ENCODE results near the gene TMEM259. TPM values are rescaled to one million over a fixed set of nuclear protein-coding genes. Genes with fewer than 3 reads are reported as not detected.

Gene TMEM259
- total RNA-seq, 2 experiments from 2014 or later = 181 TPM

DNA sequence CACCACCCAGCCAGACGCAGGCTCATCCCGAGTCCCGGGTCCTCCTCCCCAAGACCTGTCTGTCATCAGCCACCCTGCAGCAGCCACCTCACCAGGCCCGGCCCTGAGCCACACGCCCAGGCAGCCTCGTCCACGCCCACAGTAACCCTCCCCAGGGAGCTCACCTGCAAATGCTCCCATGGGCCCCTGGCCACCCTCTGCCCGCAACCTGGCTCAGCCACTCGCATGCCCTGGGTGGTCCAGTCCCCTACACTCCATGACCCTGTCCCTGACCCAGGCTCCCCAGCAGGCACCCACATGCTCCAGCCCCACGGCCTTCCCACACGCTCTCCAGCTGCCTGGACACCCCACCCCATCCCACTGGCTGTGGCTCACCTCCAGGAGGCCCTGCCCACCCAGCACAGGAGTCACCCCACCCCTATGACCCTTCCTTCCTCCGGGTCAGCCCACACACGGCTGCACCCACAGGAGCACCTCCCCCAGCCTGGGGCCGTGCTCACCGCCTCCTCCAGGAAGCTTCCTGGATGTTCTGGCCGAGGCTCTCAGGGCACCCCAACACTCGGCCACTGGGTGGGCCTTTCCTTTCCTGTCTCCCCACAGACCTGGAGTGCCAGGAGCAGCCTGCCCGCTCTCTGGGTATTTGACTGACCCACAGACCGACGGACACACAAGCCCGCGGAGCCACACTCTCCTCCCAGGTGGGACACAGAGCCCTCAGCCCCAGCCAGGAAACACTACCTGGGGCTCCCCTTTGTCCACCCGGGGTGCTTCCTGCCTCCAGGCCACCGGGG lies 3.6 kb downstream of the TMEM259 start:
- H3K9me3 Mint-ChIP-seq = no peaks in the 10 kb centered on the region
- peaks cover 49% of the 10 kb centered on the region for H3K4me1 Mint-ChIP-seq
- peak overlapping the region; percentile 46 for H3K4me3 Mint-ChIP-seq
- DNase-seq = no peak
- H3K27me3 Mint-ChIP-seq = no peaks in the 10 kb centered on the region
- ChIA-PET POLR2A (interaction anchor here (0.7 to 2.6 kb wide), 4 partner anchors 12 to 33 kb away, joined by 3 to 6 read pairs (median 3); partner anchors contain the start of gene WDR18), CTCF (no interaction called here)
- H3K27ac Mint-ChIP-seq = peak overlapping the region; percentile 67
- peaks cover 20% of the 10 kb centered on the region for H3K36me3 Mint-ChIP-seq (ENCODE audit: low read depth)

DNA sequence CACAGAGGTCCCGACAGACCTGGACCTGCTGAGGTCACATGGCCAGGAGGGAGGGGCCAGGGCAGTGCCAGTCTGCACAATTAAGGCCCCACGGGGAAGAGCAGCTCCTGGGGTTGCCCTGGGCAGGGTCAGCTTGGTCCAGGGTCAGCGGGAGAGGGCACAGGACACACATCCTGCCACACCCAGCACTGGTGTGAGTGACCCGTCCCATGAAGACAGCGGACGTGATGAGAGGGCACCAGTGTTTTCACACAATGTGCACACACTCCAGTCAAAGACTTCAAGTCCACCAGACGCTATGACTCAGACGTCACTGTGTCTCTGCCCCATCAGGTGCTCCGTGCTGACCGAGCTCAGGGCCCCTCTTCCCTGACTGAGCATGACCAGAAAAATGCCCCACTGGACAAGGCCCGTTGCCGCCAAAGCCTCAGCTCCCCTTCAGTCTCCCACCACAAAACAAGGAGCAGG lies 4.2 kb downstream of the TMEM259 start:
- Mint-ChIP-seq H3K36me3 (ENCODE audit: low read depth) (peaks cover 23% of the 10 kb centered on the region), H3K9me3 (no peaks in the 10 kb centered on the region), H3K27me3 (no peaks in the 10 kb centered on the region), H3K27ac (peak overlapping the region; percentile 67), H3K4me3 (peak overlapping the region; percentile 24), H3K4me1 (peaks cover 45% of the 10 kb centered on the region)
- DNase-seq = no peak
- CTCF ChIA-PET = no interaction called here
- POLR2A ChIA-PET = interaction anchor here (0.7 to 2.6 kb wide), 4 partner anchors 11 to 33 kb away, joined by 3 to 6 read pairs (median 3); partner anchors contain the start of gene WDR18

GRCh38 chr19:1015782-1016646 lies 4.9 kb downstream of the TMEM259 start:
- H3K36me3 Mint-ChIP-seq (ENCODE audit: low read depth) = peaks cover 23% of the 10 kb centered on the region
- ChIA-PET CTCF (no interaction called here), POLR2A (interaction anchor here (1.1 to 2.6 kb wide), 3 partner anchors 9 to 19 kb away, joined by 3 to 6 read pairs (median 5); no protein-coding TSS in a partner anchor)

DNA sequence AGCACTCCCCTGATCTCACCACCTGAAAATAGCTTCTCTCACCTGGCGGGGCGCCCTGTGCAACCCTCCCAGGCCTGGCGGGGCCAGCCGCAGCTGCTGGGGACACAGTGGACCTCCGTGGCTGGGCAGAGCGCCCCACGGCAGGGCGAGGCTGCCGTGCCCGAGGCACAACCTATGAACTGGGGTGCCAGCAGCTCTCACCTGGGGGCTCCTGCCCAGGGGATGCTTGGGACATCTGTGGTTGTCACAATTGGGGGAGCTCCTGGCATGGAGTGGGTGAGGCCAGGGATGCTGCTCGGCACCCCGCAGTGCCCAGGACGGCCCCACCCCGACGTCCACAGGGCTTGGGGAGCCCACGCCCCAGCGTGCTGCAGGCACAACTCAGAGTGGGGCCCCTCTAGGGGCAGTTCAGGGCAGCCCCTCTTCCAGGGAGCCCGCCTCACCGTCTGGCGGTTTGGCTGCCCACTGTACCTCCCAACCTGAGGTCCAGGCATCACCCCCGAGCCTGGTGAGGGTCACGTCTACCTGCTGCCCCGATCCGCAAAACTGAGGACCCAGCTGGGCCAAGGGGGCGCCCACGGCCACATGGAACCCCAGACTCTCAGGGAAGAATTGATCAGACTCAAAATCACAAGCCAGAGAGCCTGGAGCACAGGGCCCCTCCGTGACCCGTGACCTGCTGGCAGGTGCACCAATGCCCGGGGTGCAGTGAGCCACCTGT lies 5.7 kb downstream of the TMEM259 start:
- ChIA-PET POLR2A (interaction anchor here (1.0 to 2.6 kb wide), 3 partner anchors 9 to 14 kb away, joined by 4 to 6 read pairs (median 5); no protein-coding TSS in a partner anchor), CTCF (no interaction called here)
- DNase-seq = no peak
- H3K27ac Mint-ChIP-seq = no peak overlapping the region
- peaks cover 40% of the 10 kb centered on the region for H3K4me1 Mint-ChIP-seq
- H3K9me3 Mint-ChIP-seq = no peaks in the 10 kb centered on the region
- no peak overlapping the region for H3K4me3 Mint-ChIP-seq
- H3K36me3 Mint-ChIP-seq (ENCODE audit: low read depth) = peaks cover 19% of the 10 kb centered on the region
- H3K27me3 Mint-ChIP-seq = no peaks in the 10 kb centered on the region

More at GRCh38 chr19:1015782-1016646, 4.9 kb downstream of the TMEM259 start:
- DNase-seq = no peak
- Mint-ChIP-seq H3K4me1 (peaks cover 41% of the 10 kb centered on the region), H3K4me3 (no peak overlapping the region), H3K9me3 (no peaks in the 10 kb centered on the region), H3K27me3 (no peaks in the 10 kb centered on the region), H3K27ac (no peak overlapping the region)

DNA sequence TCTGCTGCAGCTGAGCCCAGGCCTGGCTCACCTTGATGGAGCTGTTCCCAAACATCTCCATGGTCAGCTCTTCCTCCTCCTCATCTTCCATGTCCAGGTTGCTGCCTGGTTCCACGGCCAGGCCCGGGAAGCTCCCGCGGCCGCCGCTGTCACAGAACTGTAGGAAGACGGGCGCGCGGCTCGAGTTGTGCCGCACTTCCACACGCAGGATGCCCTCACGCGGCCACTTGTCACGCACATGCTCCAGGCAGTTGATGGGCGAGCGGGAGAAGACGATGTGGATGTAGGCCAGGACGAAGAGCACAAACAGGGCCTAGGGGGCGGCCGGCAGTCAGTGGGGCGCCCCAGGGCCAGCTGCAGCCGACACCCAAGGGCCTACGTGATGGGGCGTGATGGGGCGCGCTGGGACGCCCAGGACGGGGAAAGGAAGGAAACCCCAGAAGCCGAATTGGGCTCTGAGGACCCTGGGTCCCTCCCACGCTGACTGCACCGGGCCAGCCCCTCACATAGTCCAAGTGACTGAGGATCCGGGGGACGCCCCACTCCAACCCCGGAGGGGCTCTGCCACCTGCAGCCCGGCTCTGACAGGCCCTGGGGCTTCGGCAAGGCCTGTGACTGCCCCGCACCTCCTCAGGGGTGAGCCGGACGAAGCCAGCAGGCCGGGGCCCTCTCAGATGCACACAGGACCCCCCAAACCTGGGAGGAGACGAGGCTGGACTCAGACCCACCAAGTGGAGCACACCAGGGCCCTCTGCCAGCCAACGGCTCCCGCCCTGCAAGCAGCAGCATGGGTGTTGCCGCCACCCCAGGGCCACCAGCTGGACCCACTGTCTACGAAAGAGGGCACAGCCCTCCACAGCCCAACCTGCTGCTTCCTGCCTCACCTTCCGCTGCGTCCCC lies 6.5 kb downstream of the TMEM259 start:
- Mint-ChIP-seq H3K27me3 (no peaks in the 10 kb centered on the region), H3K9me3 (no peaks in the 10 kb centered on the region), H3K36me3 (ENCODE audit: low read depth) (peaks cover 16% of the 10 kb centered on the region), H3K27ac (no peak overlapping the region), H3K4me3 (no peak overlapping the region), H3K4me1 (peaks cover 37% of the 10 kb centered on the region)
- ChIA-PET POLR2A (interaction anchor here (1.0 to 1.5 kb wide), 2 partner anchors 13 kb away, joined by 4 to 5 read pairs; no protein-coding TSS in a partner anchor), CTCF (no interaction called here)
- no peak for DNase-seq

DNA sequence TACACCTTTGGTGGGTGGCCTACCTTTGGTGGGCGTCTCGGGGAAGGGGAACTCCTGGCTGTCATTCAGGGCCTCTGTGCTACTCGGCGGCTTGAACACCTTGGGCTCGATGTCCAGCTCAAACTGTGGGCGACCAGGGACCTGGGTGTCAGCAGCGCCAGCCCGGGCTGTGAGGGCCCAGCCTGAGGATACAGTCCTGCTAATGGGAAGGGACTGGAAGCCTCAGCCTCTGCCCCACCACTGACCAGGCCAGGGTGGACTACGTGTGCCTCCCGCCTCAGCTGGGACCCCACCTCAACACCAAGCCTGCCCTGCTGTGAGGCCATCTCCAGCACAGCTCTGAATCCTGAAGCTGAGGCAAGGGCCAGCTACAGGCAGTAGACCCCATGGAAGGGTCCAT lies 7.7 kb downstream of the TMEM259 start:
- no peak for DNase-seq
- ChIA-PET POLR2A (interaction anchor here (1.5 to 1.6 kb wide), 2 partner anchors 9 to 14 kb away, joined by 4 to 5 read pairs; no protein-coding TSS in a partner anchor), CTCF (no interaction called here)
- H3K27me3 Mint-ChIP-seq = no peaks in the 10 kb centered on the region
- H3K4me3 Mint-ChIP-seq = no peak overlapping the region
- H3K36me3 Mint-ChIP-seq (ENCODE audit: low read depth) = peaks cover 18% of the 10 kb centered on the region
- no peak overlapping the region for H3K27ac Mint-ChIP-seq
- peaks cover 27% of the 10 kb centered on the region for H3K4me1 Mint-ChIP-seq
- H3K9me3 Mint-ChIP-seq = no peaks in the 10 kb centered on the region

GRCh38 chr19:1012334-1012733 lies 8.6 kb downstream of the TMEM259 start:
- no peaks in the 10 kb centered on the region for H3K9me3 Mint-ChIP-seq
- POLR2A ChIA-PET = interaction anchor here (1.5 to 1.6 kb wide), 2 partner anchors 9 to 15 kb away, joined by 4 to 5 read pairs; no protein-coding TSS in a partner anchor

GRCh38 chr19:1011831-1012333 lies 9.0 kb downstream of the TMEM259 start:
- Mint-ChIP-seq H3K27ac (no peak overlapping the region), H3K4me3 (no peak overlapping the region), H3K4me1 (peaks cover 13% of the 10 kb centered on the region), H3K36me3 (ENCODE audit: low read depth) (peaks cover 17% of the 10 kb centered on the region), H3K9me3 (no peaks in the 10 kb centered on the region), H3K27me3 (no peaks in the 10 kb centered on the region)
- ChIA-PET POLR2A (no interaction called here), CTCF (no interaction called here)
- no peak for DNase-seq

More at GRCh38 chr19:1012334-1012733, 8.6 kb downstream of the TMEM259 start:
- CTCF ChIA-PET = no interaction called here
- Mint-ChIP-seq H3K4me3 (no peak overlapping the region), H3K27me3 (no peaks in the 10 kb centered on the region), H3K4me1 (peaks cover 18% of the 10 kb centered on the region), H3K36me3 (ENCODE audit: low read depth) (peaks cover 18% of the 10 kb centered on the region), H3K27ac (no peak overlapping the region)
- DNase-seq = no peak

DNA sequence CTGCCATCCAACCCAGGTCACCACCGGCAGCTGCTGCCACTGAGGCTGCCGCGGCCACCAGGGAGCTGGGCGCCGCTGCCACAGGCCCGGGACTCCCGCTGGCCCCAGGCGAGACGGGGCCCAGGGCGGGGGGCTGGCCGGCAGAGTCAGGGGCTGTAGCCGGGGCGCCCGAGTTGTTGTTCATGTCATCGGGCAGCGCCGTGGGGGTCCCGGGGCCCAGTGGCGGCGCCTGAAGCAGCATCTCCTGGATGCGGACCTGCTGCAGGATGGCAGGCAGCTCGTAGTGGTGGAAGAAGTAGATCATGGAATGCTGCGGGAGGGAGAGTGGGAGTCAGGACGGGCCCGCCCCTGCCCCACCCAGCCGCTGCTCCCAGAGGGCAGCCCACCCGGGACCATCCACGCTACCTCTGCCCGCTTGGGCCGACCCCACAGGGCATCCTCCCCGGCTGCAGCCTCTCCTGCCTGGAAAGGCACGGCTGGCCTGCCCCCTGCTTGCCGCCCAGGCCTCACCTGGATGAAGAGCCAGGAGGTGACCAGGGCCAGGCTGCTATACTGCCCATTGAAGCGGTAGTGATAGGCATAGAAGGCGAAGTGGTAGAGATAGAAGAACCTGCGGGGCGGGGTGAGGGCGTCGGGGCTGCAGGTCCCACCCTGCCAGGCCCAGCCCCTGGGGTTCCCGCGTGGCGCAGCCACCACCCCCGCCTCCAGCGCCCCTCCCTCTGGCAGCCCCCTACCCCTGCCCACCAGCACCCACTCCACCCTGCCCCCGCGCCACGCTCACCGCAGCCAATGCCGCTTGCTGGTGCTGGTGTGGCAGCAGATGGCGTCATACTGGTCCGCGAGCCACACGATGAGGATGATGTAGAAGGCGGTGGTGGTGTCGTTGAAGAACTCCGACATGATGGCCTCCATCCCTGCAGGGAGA lies 10.1 kb downstream of the TMEM259 start:
- no peak overlapping the region for H3K4me3 Mint-ChIP-seq
- DNase-seq = no peak
- H3K4me1 Mint-ChIP-seq = peaks cover 7% of the 10 kb centered on the region
- no peaks in the 10 kb centered on the region for H3K9me3 Mint-ChIP-seq
- CTCF ChIA-PET = no interaction called here
- no peaks in the 10 kb centered on the region for H3K27me3 Mint-ChIP-seq
- H3K27ac Mint-ChIP-seq = no peak overlapping the region
- POLR2A ChIA-PET = interaction anchor here (1.1 kb wide), 2 partner anchors 10 to 27 kb away, joined by 3 to 5 read pairs; partner anchors contain the start of genes RNU6-2, TMEM259 and WDR18
- peaks cover 19% of the 10 kb centered on the region for H3K36me3 Mint-ChIP-seq (ENCODE audit: low read depth)

- CTCF ChIA-PET = no interaction called here
- H3K9me3 Mint-ChIP-seq = no peaks in the 10 kb centered on the region
- H3K4me3 Mint-ChIP-seq = no peak overlapping the region
- POLR2A ChIA-PET = interaction anchor here (1.1 kb wide), 2 partner anchors 11 to 26 kb away, joined by 3 to 5 read pairs; partner anchors contain the start of genes RNU6-2, TMEM259 and WDR18
- peaks cover 2% of the 10 kb centered on the region for H3K4me1 Mint-ChIP-seq
- no peak overlapping the region for H3K27ac Mint-ChIP-seq
- no peak for DNase-seq
- H3K27me3 Mint-ChIP-seq = no peaks in the 10 kb centered on the region
- H3K36me3 Mint-ChIP-seq (ENCODE audit: low read depth) = peaks cover 19% of the 10 kb centered on the region
Observed at GRCh38 chr19:1009981-1010538, 10.9 kb downstream of the TMEM259 start.
